NT2/D1 (cell line): ENCODE data around the gene ASPG.

ENCODE experiments used
- DNase-seq: peaks from one replicate; pipeline ENCODE4 v3.0.0-alpha.2; 2011; ENCODE audit warnings: low read depth, low spot score
- H3K27me3 ChIP-seq: 2 replicates; pipeline ENCODE4 v1.6.0; 2011; ENCODE audit warnings: mild to moderate bottlenecking; ENCODE audit not compliant: insufficient read length, insufficient read depth
- H3K36me3 ChIP-seq: 2 replicates; pipeline ENCODE4 v1.6.1; 2011; ENCODE audit warnings: mild to moderate bottlenecking, low read length, mixed read lengths; ENCODE audit not compliant: insufficient read depth, insufficient read length
- H3K4me1 ChIP-seq: 2 replicates; pipeline ENCODE4 v1.5.1; 2011; ENCODE audit not compliant: insufficient read depth, insufficient read length
- H3K4me3 ChIP-seq: 2 replicates; pipeline ENCODE4 v1.5.1; 2011; ENCODE audit warnings: low read depth; ENCODE audit not compliant: insufficient read length
- H3K9ac ChIP-seq: 2 replicates; pipeline ENCODE4 v1.6.0; 2011; ENCODE audit warnings: low read depth; ENCODE audit not compliant: insufficient read length
- H3K9me3 ChIP-seq: 2 replicates; pipeline ENCODE4 v1.5.1; 2011; ENCODE audit warnings: mild to moderate bottlenecking, low read length; ENCODE audit not compliant: insufficient read depth
- SUZ12 ChIP-seq: IDR thresholded peaks from 2 replicates; pipeline ENCODE4 v1.6.1; 2011; ENCODE audit not compliant: insufficient read length, insufficient read depth; ENCODE audit errors: extremely low read depth
- YY1 ChIP-seq: IDR thresholded peaks from 2 replicates; pipeline ENCODE4 v1.6.1; 2011; ENCODE audit not compliant: insufficient read length, insufficient read depth
- ZNF274 ChIP-seq: IDR thresholded peaks from 2 replicates; pipeline ENCODE4 v1.6.1; 2011; ENCODE audit warnings: mild to moderate bottlenecking, low read depth, low read length

ASPG gene

DNA sequence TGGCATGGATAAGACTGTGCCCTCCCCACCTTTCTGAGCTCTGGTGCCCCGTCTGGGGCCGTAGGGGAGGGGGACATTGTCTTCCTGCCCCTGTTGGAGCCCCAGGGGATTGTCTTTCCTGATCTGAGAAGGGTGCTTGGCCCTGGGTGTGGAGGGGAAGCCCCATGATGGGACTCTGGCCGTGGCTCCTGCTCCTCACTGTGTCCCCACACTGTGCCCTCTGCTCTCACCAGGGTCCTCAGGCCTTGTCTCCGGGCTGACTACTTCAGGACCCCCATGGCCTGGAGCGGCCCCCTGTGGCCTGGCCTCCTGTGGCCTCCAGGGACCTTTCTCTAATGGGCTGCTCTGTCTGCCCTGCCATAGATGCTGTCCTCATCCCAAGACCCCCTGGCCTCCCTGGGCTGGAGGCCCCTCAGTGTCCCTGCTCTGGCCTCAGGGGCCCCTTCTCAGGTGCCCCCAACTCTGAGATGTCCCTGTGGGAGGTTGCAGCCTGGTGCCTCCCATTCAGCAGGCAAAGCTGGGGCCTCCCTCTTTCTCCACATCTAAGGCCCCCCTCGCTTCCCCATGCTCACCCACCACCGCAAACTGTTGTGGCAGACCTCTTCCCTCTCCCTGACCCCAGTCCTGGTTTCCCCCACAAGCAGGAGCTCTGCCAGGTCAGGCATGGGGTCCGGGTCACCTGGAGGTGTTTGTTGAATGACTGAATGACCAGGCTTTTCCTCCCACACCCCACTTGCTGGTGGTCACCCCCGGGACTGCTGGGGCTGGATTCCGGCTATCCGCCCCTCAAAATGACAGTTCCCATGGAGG, 56.8 kb downstream of the ASPG start:
- DNase-seq = no peak
- Histone ChIP-seq H3K27me3 (peaks cover 1% of the 10 kb centered on the region), H3K36me3 (peaks cover 6% of the 10 kb centered on the region), H3K9me3 (no peaks in the 10 kb centered on the region), H3K4me1 (peaks cover 17% of the 10 kb centered on the region), H3K4me3 (no peak overlapping the region), H3K9ac (no peak overlapping the region)
- no peak for TF ChIP-seq YY1
- TF ChIP-seq SUZ12 = no peak
- TF ChIP-seq ZNF274 = no peak

DNA sequence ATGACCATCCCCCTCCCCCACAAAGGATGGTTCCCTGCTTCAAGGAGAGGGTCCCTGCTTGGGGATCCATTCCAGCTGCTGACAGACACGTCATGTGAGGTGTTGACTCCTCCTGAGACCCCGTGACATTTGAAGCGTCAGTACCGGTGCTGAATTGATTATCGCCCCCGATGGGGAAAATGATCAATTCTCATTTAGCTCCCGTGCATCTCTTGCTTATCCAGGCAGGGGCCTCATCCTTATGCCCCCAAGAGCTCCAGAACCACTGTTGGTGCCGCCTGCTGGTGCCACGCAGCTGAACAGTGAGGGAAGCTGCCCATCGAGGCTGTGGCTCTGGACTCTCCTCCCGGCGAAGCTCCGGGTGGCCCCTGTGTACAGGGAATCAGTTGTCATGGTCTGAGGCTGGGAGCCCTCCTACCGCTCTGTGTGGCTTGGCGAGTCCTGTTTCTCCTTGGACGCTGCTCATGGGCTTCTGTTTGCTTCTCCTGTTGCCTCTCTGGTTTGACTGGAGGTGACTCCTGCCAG, 57.5 kb downstream of the ASPG start:
- peaks cover 6% of the 10 kb centered on the region for H3K36me3 ChIP-seq
- DNase-seq = no peak
- TF ChIP-seq YY1 (no peak), SUZ12 (no peak), ZNF274 (no peak)
- H3K9me3 ChIP-seq = no peaks in the 10 kb centered on the region
- H3K27me3 ChIP-seq = no peaks in the 10 kb centered on the region
- H3K9ac ChIP-seq = no peak overlapping the region
- H3K4me1 ChIP-seq = peaks cover 17% of the 10 kb centered on the region
- H3K4me3 ChIP-seq = no peak overlapping the region

DNA sequence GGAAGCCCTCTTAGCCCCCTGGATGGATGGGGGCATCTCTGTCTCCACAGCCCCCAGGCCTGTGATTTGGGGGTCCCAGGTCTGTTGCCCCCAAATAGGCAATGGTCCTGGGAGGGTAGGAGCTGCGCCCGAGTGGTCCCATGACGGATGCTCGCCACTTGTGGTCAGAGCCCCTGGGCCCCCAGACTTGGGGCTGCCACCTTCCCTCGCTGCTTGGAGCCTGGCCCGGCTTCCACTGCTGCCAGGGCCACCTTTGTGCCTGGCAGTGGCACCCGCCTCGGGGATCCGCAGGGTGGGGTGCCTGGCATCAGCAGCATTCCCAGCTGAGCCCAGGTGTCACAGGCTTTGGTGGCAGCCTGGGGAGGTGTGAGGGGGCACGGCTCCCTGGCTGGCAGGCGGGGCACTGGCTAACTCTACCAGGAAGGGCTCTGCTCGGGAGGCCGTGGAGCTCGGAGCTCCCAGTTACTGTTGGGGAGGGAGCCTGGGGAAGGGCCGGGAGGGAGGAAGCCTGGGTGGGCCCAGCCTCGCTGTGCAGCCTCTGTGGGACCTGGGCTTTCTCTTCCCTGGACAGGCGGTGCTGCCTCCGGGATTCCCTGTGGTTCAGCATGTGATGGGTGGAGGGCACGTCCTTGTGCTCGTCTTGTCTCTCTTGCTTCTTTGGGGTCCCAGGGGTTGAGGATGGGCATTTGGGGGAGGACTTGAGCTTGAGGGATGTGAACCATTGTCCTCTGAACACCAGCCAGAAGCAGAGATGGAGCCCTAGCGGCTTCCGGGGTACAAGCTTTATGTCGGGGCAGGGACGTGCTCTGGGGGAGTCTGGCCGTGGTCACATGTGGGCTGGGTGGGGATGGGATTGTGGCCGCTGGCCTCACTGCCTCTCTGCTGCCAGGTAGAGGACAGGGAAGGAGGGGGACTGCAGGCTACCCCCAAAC, 58.3 kb downstream of the ASPG start:
- no peak overlapping the region for H3K9ac ChIP-seq
- no peak overlapping the region for H3K4me3 ChIP-seq
- H3K27me3 ChIP-seq = no peaks in the 10 kb centered on the region
- no peaks in the 10 kb centered on the region for H3K9me3 ChIP-seq
- TF ChIP-seq YY1 = no peak
- no peak for TF ChIP-seq SUZ12
- no peak for TF ChIP-seq ZNF274
- DNase-seq = no peak
- H3K36me3 ChIP-seq = peaks cover 6% of the 10 kb centered on the region
- H3K4me1 ChIP-seq = peaks cover 19% of the 10 kb centered on the region

DNA sequence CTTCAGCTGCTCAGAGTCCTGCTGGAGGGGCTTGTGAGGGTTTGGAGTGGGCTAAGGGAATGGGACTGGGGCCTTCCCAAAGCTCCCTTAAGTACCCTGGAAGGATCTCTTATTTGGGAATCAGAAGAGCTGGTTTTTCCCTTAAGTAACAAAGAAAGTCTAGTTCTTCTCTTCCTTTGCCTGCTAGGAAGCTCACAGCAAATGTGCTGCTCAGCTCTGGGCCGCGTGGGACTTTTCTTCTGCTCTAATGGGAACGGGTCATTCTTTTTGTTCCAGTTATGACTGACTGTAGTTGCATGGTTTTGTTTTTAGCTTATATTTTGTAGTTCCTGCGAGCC, 58.9 kb downstream of the ASPG start:
- H3K4me1 ChIP-seq = peaks cover 25% of the 10 kb centered on the region
- no peak for TF ChIP-seq SUZ12
- TF ChIP-seq YY1 = no peak
- no peak for TF ChIP-seq ZNF274

DNA sequence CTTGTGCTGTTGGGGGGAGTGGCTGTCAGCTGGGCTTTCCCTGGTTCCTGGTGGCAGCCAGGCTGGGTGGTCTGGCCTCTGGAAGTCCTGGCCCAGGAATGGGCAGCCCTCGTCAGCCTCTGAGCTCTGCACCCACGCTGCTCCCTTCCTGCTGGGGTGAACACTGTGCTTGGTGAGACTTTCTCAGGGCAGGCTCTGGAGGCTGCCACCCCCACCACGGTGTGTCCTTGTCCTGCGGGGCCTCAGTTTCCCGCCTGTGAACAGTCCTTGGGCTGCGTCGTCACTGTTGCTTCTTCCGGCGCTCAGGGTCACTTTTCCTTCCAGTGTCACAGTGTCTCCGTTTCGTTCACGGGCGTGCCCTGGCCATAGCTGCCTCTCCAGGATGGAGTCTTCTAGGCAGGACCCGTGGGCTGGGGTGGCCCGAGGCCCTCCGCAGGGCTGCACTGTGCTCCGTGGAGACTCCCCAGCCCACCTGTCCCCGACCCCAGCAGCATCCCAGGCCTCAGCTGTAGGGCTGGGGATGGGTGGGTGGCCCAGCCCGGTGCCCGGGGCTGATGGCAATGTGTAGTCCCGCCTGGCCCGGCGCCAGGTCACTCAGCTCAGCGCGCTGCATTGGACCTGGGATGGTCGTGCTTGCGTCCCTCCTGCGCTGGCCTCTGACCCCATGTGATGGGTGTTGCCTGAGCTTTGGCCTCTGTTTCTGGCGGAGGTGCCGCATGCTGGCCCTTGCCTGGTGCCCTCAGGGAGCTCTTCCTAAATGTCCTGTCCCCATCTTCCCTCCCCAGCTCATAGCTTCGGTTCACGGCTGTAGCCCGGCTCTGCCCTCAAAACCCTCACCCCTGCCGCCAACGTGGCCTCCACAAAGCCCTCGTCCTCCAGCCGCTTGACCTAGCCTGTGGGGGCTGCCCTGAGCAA, 59.7 kb downstream of the ASPG start:
- H3K27me3 ChIP-seq = no peaks in the 10 kb centered on the region
- no peak overlapping the region for H3K9ac ChIP-seq
- DNase-seq = no peak
- H3K4me1 ChIP-seq = peaks cover 27% of the 10 kb centered on the region
- no peak for TF ChIP-seq SUZ12
- TF ChIP-seq ZNF274 = no peak
- peaks cover 6% of the 10 kb centered on the region for H3K36me3 ChIP-seq
- no peak overlapping the region for H3K4me3 ChIP-seq
- H3K9me3 ChIP-seq = no peaks in the 10 kb centered on the region

More for the DNA sequence above, 58.9 kb downstream of the ASPG start:
- no peak overlapping the region for H3K4me3 ChIP-seq
- no peaks in the 10 kb centered on the region for H3K27me3 ChIP-seq
- no peaks in the 10 kb centered on the region for H3K9me3 ChIP-seq
- H3K36me3 ChIP-seq = peaks cover 6% of the 10 kb centered on the region
- H3K9ac ChIP-seq = no peak overlapping the region
- no peak for DNase-seq

DNA sequence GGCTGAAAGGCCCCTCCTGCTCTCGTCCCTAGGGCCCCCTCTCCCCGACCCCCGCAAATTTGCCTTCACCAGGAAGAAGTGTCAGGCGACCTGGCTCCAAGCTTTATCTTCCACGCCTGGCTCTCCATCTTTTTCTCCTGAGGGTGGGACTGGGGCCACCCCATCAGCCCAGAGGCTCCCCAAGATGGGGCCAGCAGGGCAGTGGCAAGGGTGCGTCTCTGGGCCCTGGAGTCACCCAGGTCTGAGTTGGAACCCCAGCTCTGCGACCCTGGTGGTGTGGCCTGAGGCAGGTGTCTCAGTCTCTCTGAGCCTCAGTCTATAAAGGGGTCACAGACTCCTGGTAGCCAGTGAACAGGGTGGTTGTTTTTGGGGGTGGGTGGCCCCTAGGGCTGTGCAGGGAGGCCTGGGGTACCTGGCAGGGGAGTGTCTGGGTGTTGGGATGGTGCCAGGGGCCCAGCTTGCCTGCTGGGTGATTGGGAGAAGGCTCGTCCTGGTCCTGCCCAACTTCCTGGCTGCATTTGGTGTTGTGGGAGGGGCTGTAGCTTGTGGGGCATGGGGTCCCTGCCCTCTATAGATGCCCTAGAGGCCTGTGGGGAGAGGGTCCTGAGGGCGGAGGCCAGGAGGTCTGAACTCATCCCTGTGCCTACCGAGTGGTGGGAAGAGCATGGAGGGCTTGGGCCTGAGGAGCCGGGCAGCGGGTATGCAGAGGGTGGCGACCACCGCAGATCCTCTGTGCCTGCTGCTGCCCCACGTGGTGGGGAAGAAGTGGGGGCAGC, 60.5 kb downstream of the ASPG start:
- Histone ChIP-seq H3K9ac (no peak overlapping the region), H3K4me3 (no peak overlapping the region), H3K27me3 (no peaks in the 10 kb centered on the region), H3K4me1 (peaks cover 31% of the 10 kb centered on the region), H3K36me3 (peaks cover 6% of the 10 kb centered on the region), H3K9me3 (no peaks in the 10 kb centered on the region)
- DNase-seq = no peak
- no peak for TF ChIP-seq ZNF274
- no peak for TF ChIP-seq SUZ12
- TF ChIP-seq YY1 = no peak
